ENCODE measurements around the gene NSUN3. TPM values are rescaled to one million over a fixed set of nuclear protein-coding genes. Genes with fewer than 3 reads are reported as not detected.

NSUN3 gene
- total and polyA plus RNA-seq, 2 of the 4 experiments (the other 2 are of a cell fraction), result 4.9 to 6.8 TPM

GRCh38 chr3:94066506-94067500, 3.9 kb downstream of the NSUN3 start:
- no CpG with 5 or more reads among the region's 6 CpGs for WGBS, 2 experiments (ENCODE audit: extremely low coverage in 2 of 2, insufficient read length in 1 of 2)
- no peak overlapping the region for H2BK120ac ChIP-seq (ENCODE audit: low read depth, low read length)
- peaks cover 1% of the 10 kb centered on the region; the same call in 1 of the 2 replicates for H3K4me1 ChIP-seq (ENCODE audit: control insufficient read depth, insufficient read depth, low read length)
- H3K9me1 ChIP-seq (ENCODE audit: insufficient read depth, low read length), result no peaks in the 10 kb centered on the region
- no peak overlapping the region for H2AFZ ChIP-seq (replicated peaks; ENCODE audit: low read length, poor library complexity)
- in situ Hi-C loops (cut with MboI; ENCODE audit: low sequenced_read_pairs) (loop anchor here (5.0 kb wide), 1 partner anchor 60 kb away; no protein-coding TSS in a partner anchor), dilution Hi-C loops (cut with HindIII; ENCODE audit: low sequenced_read_pairs, unreplicated experiment) (no loop called here), intact Hi-C loops (cut with micrococcal nuclease) (loop anchor here (10.0 kb wide), 1 partner anchor 222 kb away; no protein-coding TSS in a partner anchor)
- no peaks in the 10 kb centered on the region for H4K20me1 ChIP-seq (ENCODE audit: insufficient read depth, low read length)
- no peak overlapping the region for H2BK20ac ChIP-seq (ENCODE audit: low read depth, low read length)
- H3K18ac ChIP-seq (ENCODE audit: low read depth, low read length), result no peak overlapping the region
- DNase-seq, result no peak
- no peak overlapping the region for H2BK15ac ChIP-seq (ENCODE audit: low read depth, low read length)
- H2AK9ac ChIP-seq (replicated peaks; ENCODE audit: low read depth, low read length, poor library complexity), result no peak overlapping the region
- H3K36me3 ChIP-seq (ENCODE audit: control insufficient read depth, insufficient read depth, low read length), result peaks cover 4% of the 10 kb centered on the region
- H4K5ac ChIP-seq (ENCODE audit: low read depth, low read length), result no peak overlapping the region
- no peak overlapping the region for H3K4ac ChIP-seq (ENCODE audit: low read depth, low read length)
- H3K9me3 ChIP-seq (ENCODE audit: control insufficient read depth, insufficient read depth, low read length), result no peaks in the 10 kb centered on the region
- ChIA-PET POLR2A (ENCODE audit: unreplicated experiment) (no interaction called here), CTCF (interaction anchor here (0.6 kb wide), 1 partner anchor 8 kb away, joined by 7 read pairs; no protein-coding TSS in a partner anchor)
- no TSS peak for BruUV-seq (replicated peaks)
- no peak overlapping the region for H3K56ac ChIP-seq (ENCODE audit: extremely low read depth, insufficient read depth, low read length)
- no peak overlapping the region for H3K14ac ChIP-seq (replicated peaks; ENCODE audit: low read depth, low read length)
- H3K4me3 ChIP-seq (ENCODE audit: insufficient read depth, low read depth, low read length), result no peak overlapping the region
- TF ChIP-seq RAD21 (IDR thresholded peaks at IDR 0.05; ENCODE audit: low read length) (no peak), RFX5 (IDR thresholded peaks at IDR 0.05; ENCODE audit: low read depth, low read length) (no peak), POLR2A (IDR thresholded peaks at IDR 0.05; ENCODE audit: low read depth, low read length) (no peak), MXI1 (IDR thresholded peaks at IDR 0.05; ENCODE audit: borderline replicate concordance, low read depth, low read length) (no peak), ELK1 (IDR thresholded peaks at IDR 0.05; ENCODE audit: borderline replicate concordance, low read depth, low read length) (no peak), FOS (IDR thresholded peaks at IDR 0.05; ENCODE audit: low read depth, low read length) (no peak), BHLHE40 (IDR thresholded peaks at IDR 0.05; ENCODE audit: low read depth, low read length) (no peak), CTCF (conservative IDR thresholded peaks at IDR 0.05; ENCODE audit: low read depth, low read length) (no peak)
- no peak overlapping the region for H3K4me2 ChIP-seq (ENCODE audit: low read depth, low read length)
- no peak overlapping the region for H3K23ac ChIP-seq (ENCODE audit: low read depth, low read length)
- H2BK5ac ChIP-seq (ENCODE audit: low read depth, low read length, poor library complexity, severe bottlenecking), result no peak overlapping the region
- no peak overlapping the region for H3K9ac ChIP-seq (ENCODE audit: low read depth, low read length)
- no peak for ATAC-seq (ENCODE audit: low read depth)
- no peak overlapping the region for H4K91ac ChIP-seq (ENCODE audit: insufficient read depth, low read depth, low read length)
- H3K79me1 ChIP-seq (ENCODE audit: low read depth in 1 of 2, low read length in 2 of 2), result peaks cover 10 to 28% of the 10 kb centered on the region in 2 experiments; a peak in 3 of 4 replicates
- H2AK5ac ChIP-seq (ENCODE audit: low read depth, low read length), result no peak overlapping the region
- no peak overlapping the region for H3K27ac ChIP-seq (ENCODE audit: insufficient read depth, low read length)
- H4K8ac ChIP-seq (ENCODE audit: low read depth in 2 of 2, low read length in 2 of 2), result no peak overlapping the region
- H3K27me3 ChIP-seq (ENCODE audit: control insufficient read depth, insufficient read depth, low read length), result no peaks in the 10 kb centered on the region
